ENCODE measurements around the gene RPH3AL.

Gene RPH3AL

DNA sequence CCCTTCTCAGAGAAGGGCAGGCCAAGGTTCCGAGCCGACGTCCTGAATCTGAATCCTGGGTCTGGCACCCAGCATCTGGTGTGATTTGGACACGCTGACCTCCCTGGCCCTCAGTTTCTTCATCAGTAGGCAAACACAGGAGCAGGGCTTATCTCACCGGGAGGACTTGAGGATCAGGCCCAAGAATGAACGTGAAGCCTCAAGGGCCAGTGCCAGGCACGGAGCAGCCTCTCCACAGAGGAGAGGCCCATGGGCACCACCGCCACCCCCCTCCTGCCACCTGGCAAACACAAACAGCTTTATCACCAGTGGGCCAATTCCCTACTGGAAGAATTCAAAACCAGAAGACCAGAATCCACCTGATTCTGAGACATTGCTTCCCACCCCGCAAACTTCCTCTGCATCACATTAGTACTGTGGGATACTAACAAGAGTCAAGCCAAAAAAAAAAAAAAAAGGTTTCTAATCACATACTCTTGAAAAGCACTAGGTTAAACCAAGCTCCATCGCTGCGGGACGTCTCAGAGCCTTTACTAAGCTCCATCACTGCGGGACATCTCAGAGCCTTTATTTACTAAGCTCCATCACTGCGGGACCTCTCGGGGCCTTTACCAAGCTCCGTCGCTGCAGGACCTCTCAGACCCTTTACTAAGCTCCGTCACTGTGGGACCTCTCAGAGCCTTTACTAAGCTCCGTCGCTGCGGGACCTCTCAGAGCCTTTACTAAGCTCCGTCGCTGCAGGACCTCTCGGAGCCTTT, 103.2 kb downstream of the RPH3AL start:
- no peaks in the 10 kb centered on the region for H3K27me3 ChIP-seq (ENCODE audit: insufficient read depth, low read length)
- no peaks in the 10 kb centered on the region for H3K79me2 ChIP-seq (ENCODE audit: control insufficient read depth, insufficient read depth, low read length, poor library complexity)
- no peak overlapping the region for H3K23ac ChIP-seq (ENCODE audit: low read length)
- no peak overlapping the region for H3K9ac ChIP-seq (ENCODE audit: low read length)
- no peak for DNase-seq
- H3K4ac ChIP-seq (ENCODE audit: low read depth, low read length), result no peak overlapping the region
- H3K18ac ChIP-seq (ENCODE audit: low read length), result no peak overlapping the region
- H3K27ac ChIP-seq (ENCODE audit: low read depth, low read length), result no peak overlapping the region
- H3K4me3 ChIP-seq (ENCODE audit: low read depth, low read length), result no peak overlapping the region
- no peak overlapping the region for H2BK12ac ChIP-seq (ENCODE audit: low read length)
- no peaks in the 10 kb centered on the region for H3K4me1 ChIP-seq (ENCODE audit: control insufficient read depth in 1 of 2, insufficient read depth in 2 of 2, low read length in 2 of 2)
- H2AFZ ChIP-seq (ENCODE audit: insufficient read depth, low read length, poor library complexity), result no peak overlapping the region
- no peak overlapping the region for H4K91ac ChIP-seq (ENCODE audit: low read depth, low read length)
- WGBS (ENCODE audit: extremely low coverage, insufficient coverage, insufficient read length), result no CpG with 5 or more reads among the region's 24 CpGs
- no peak overlapping the region for H4K12ac ChIP-seq (ENCODE audit: low read depth, low read length)
- no peak overlapping the region for H2BK120ac ChIP-seq (ENCODE audit: insufficient read depth, low read length, poor library complexity)
- H3K9me3 ChIP-seq (ENCODE audit: insufficient read depth, low read depth, low read length), result peaks cover 13% of the 10 kb centered on the region
- H3K36me3 ChIP-seq (ENCODE audit: control insufficient read depth in 1 of 2, insufficient read depth in 2 of 2, low read length in 2 of 2), result no peaks in the 10 kb centered on the region
- no peak overlapping the region for H3K4me2 ChIP-seq (ENCODE audit: low read length)
- no peak overlapping the region for H3K14ac ChIP-seq (ENCODE audit: low read length)
- H3K79me1 ChIP-seq (ENCODE audit: low read length), result no peaks in the 10 kb centered on the region
- H2AK5ac ChIP-seq (ENCODE audit: low read length), result no peak overlapping the region
- no peak overlapping the region for H2BK5ac ChIP-seq (ENCODE audit: low read depth, low read length, poor library complexity)
- H4K8ac ChIP-seq (ENCODE audit: low read depth, low read length), result no peak overlapping the region

GRCh38 chr17:248337-249235, 104.0 kb downstream of the RPH3AL start:
- Histone ChIP-seq H2AK5ac (ENCODE audit: low read length) (no peak overlapping the region), H3K27me3 (ENCODE audit: insufficient read depth, low read length) (no peaks in the 10 kb centered on the region), H3K27ac (ENCODE audit: low read depth, low read length) (no peak overlapping the region), H3K4ac (ENCODE audit: low read depth, low read length) (no peak overlapping the region), H3K4me3 (ENCODE audit: low read depth, low read length) (no peak overlapping the region), H2BK5ac (ENCODE audit: low read depth, low read length, poor library complexity) (no peak overlapping the region), H3K79me2 (ENCODE audit: control insufficient read depth, insufficient read depth, low read length, poor library complexity) (no peaks in the 10 kb centered on the region), H3K4me2 (ENCODE audit: low read length) (no peak overlapping the region), H4K91ac (ENCODE audit: low read depth, low read length) (no peak overlapping the region), H4K8ac (ENCODE audit: low read depth, low read length) (no peak overlapping the region), H3K4me1 (ENCODE audit: control insufficient read depth in 1 of 2, insufficient read depth in 2 of 2, low read length in 2 of 2) (no peaks in the 10 kb centered on the region), H2AFZ (ENCODE audit: insufficient read depth, low read length, poor library complexity) (no peak overlapping the region), H3K18ac (ENCODE audit: low read length) (no peak overlapping the region), H3K14ac (ENCODE audit: low read length) (no peak overlapping the region), H2BK12ac (ENCODE audit: low read length) (no peak overlapping the region), H4K12ac (ENCODE audit: low read depth, low read length) (no peak overlapping the region), H3K36me3 (ENCODE audit: control insufficient read depth in 1 of 2, insufficient read depth in 2 of 2, low read length in 2 of 2) (no peaks in the 10 kb centered on the region), H3K23ac (ENCODE audit: low read length) (no peak overlapping the region), H3K9me3 (ENCODE audit: insufficient read depth, low read depth, low read length) (peaks cover 13% of the 10 kb centered on the region), H2BK120ac (ENCODE audit: insufficient read depth, low read length, poor library complexity) (no peak overlapping the region), H3K79me1 (ENCODE audit: low read length) (no peaks in the 10 kb centered on the region), H3K9ac (ENCODE audit: low read length) (no peak overlapping the region)
- no peak for DNase-seq
- WGBS (ENCODE audit: extremely low coverage, insufficient coverage, insufficient read length), result no CpG with 5 or more reads among the region's 9 CpGs

DNA sequence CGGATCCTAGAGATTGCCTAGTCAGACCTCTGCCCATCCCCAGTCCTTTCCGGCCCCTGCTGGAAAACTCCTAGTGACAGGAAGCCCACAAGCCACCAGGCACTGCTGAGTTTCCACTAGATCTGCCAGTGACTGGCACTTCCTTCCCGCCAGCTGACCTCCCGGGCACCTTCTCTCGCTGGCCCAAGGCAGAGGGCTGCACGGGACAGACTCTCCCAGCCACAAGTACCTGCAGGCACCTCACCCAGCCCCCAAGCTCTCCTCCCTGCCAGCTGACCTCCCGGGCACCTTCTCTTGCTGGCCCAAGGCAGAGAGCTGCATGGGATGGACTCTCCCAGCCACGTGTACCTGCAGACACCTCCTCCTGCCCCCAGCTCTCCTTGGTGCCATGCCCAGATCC, 104.8 kb downstream of the RPH3AL start:
- Histone ChIP-seq H3K23ac (ENCODE audit: low read length) (no peak overlapping the region), H3K14ac (ENCODE audit: low read length) (no peak overlapping the region), H2BK12ac (ENCODE audit: low read length) (no peak overlapping the region), H3K79me2 (ENCODE audit: control insufficient read depth, insufficient read depth, low read length, poor library complexity) (no peaks in the 10 kb centered on the region), H3K9ac (ENCODE audit: low read length) (no peak overlapping the region), H3K27ac (ENCODE audit: low read depth, low read length) (no peak overlapping the region), H2BK120ac (ENCODE audit: insufficient read depth, low read length, poor library complexity) (no peak overlapping the region), H3K4me2 (ENCODE audit: low read length) (no peak overlapping the region), H4K91ac (ENCODE audit: low read depth, low read length) (no peak overlapping the region), H3K4me1 (ENCODE audit: control insufficient read depth in 1 of 2, insufficient read depth in 2 of 2, low read length in 2 of 2) (no peaks in the 10 kb centered on the region), H4K8ac (ENCODE audit: low read depth, low read length) (no peak overlapping the region), H2AFZ (ENCODE audit: insufficient read depth, low read length, poor library complexity) (no peak overlapping the region), H2AK5ac (ENCODE audit: low read length) (no peak overlapping the region), H3K4ac (ENCODE audit: low read depth, low read length) (no peak overlapping the region), H4K12ac (ENCODE audit: low read depth, low read length) (no peak overlapping the region), H3K27me3 (ENCODE audit: insufficient read depth, low read length) (no peaks in the 10 kb centered on the region), H3K9me3 (ENCODE audit: insufficient read depth, low read depth, low read length) (peaks cover 10% of the 10 kb centered on the region), H3K4me3 (ENCODE audit: low read depth, low read length) (no peak overlapping the region), H3K79me1 (ENCODE audit: low read length) (no peaks in the 10 kb centered on the region), H2BK5ac (ENCODE audit: low read depth, low read length, poor library complexity) (no peak overlapping the region), H3K18ac (ENCODE audit: low read length) (no peak overlapping the region), H3K36me3 (ENCODE audit: control insufficient read depth in 1 of 2, insufficient read depth in 2 of 2, low read length in 2 of 2) (no peaks in the 10 kb centered on the region)
- DNase-seq, result no peak
- no CpG with 5 or more reads among the region's 8 CpGs for WGBS (ENCODE audit: extremely low coverage, insufficient coverage, insufficient read length)

GRCh38 chr17:246851-247421, 105.7 kb downstream of the RPH3AL start:
- WGBS (ENCODE audit: extremely low coverage, insufficient coverage, insufficient read length), result no CpG with 5 or more reads among the region's 23 CpGs

More at GRCh38 chr17:246851-247421, 105.7 kb downstream of the RPH3AL start:
- Histone ChIP-seq H3K79me1 (ENCODE audit: low read length) (no peaks in the 10 kb centered on the region), H2AFZ (ENCODE audit: insufficient read depth, low read length, poor library complexity) (no peak overlapping the region), H3K9ac (ENCODE audit: low read length) (no peak overlapping the region), H2BK12ac (ENCODE audit: low read length) (no peak overlapping the region), H4K8ac (ENCODE audit: low read depth, low read length) (no peak overlapping the region), H3K23ac (ENCODE audit: low read length) (no peak overlapping the region), H3K36me3 (ENCODE audit: control insufficient read depth in 1 of 2, insufficient read depth in 2 of 2, low read length in 2 of 2) (no peaks in the 10 kb centered on the region), H3K79me2 (ENCODE audit: control insufficient read depth, insufficient read depth, low read length, poor library complexity) (no peaks in the 10 kb centered on the region), H2AK5ac (ENCODE audit: low read length) (no peak overlapping the region), H2BK5ac (ENCODE audit: low read depth, low read length, poor library complexity) (no peak overlapping the region), H2BK120ac (ENCODE audit: insufficient read depth, low read length, poor library complexity) (no peak overlapping the region), H3K14ac (ENCODE audit: low read length) (no peak overlapping the region), H3K4me2 (ENCODE audit: low read length) (no peak overlapping the region), H3K4me1 (ENCODE audit: control insufficient read depth in 1 of 2, insufficient read depth in 2 of 2, low read length in 2 of 2) (no peaks in the 10 kb centered on the region), H4K91ac (ENCODE audit: low read depth, low read length) (no peak overlapping the region), H4K12ac (ENCODE audit: low read depth, low read length) (no peak overlapping the region), H3K18ac (ENCODE audit: low read length) (no peak overlapping the region), H3K27ac (ENCODE audit: low read depth, low read length) (no peak overlapping the region), H3K9me3 (ENCODE audit: insufficient read depth, low read depth, low read length) (peaks cover 10% of the 10 kb centered on the region), H3K27me3 (ENCODE audit: insufficient read depth, low read length) (no peaks in the 10 kb centered on the region), H3K4me3 (ENCODE audit: low read depth, low read length) (no peak overlapping the region), H3K4ac (ENCODE audit: low read depth, low read length) (no peak overlapping the region)
- DNase-seq, result no peak

All from trophoblast cell (in vitro differentiated cells and primary cell).